GM19351 (cell line): ENCODE data around the gene MORC1.

ENCODE experiments used
- ATAC-seq: cut with Tn5 transposase; IDR thresholded peaks from one replicate; pipeline ENCODE4 v1.9.1; 2021; ENCODE audit warnings: mild to moderate bottlenecking, moderate library complexity; ENCODE audit not compliant: unreplicated experiment

The MORC1 gene

DNA sequence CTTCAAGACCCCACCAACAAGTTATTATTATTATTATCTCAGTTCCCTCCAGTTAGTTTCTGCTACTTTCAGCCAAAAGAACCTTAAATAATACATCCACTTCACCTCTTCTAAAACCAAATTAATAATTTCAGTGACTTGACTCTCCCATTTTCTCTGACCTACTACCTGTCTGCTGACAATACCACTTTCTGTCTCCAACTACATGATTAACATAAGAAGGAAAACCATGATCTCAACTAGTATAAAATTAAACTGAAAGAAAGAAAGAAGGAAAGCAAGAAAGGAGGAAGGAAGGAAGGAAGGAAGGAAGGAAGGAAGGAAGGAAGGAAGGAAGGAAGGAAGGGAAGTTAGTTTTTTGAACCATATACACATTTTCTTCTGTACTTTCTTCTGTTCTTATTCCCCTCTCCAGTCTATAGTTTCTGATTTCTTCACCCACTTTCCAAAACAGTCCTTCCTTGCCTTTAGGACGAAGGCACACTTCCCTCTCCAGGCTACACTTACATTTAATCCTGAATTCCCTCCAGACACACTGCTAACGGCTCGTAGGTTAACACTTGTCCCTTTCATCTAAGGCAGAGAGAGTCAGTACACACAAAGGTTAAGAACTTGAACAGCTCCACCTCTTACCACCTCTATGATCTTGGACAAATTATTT is 84.8 kb downstream of the MORC1 start:
- no peak for ATAC-seq

DNA sequence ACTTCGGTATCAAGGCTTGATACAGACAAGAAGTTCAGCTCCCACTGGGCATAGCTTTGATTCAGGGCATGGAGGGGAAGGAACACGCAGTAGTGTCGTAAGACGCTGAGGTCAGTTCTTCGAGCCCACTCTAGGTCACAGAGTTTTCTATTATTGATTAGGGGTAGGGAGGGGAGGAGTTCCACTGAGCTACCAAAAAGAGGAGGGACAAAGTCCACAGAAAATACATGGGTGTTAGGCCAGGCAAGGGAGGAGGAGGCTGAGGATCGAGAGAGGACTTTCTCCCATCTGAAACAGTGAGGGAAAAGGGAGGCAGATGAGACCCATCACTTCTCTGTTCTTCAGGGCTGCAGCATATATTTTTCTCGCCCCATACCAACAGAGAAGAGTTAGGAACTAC is 89.2 kb downstream of the MORC1 start:
- no peak for ATAC-seq

DNA sequence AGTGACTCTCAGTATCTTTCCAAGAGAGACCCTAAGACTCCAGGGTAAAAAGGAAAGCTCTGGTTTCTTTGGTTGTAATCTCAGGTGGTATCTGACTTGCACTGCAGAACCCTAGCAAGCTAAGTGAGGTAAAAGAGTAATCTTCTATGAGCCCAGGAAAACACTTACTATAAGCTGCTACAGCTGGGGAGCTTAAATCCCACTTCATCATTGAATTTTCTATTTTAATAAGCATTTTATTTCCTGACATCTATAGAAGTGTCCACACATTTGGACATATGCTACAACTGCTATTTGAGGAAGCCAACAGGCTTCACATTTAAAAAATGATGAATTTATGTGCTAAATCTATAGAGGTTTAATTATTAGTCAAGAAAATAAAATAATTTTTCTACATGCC is 91.1 kb downstream of the MORC1 start:
- no peak for ATAC-seq

DNA sequence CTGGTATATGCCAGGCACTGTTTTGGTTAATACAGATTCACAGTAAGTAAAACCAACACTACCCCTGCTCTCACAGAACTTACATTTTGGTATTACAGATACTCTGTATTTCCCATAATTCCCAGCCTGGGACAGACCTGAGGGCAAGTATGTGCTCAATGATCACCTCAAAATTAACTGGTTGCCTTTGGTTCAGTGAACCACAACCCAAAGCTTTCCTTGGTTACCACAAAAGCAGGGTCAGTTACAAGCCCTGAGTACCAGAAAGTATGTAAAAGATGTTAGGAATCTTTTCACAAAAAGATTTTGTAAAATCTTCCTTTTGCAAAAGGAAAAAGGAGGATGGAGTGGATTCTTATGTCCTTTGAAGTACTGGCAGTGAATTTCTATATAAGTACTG is 92.0 kb downstream of the MORC1 start:
- ATAC-seq: no peak

DNA sequence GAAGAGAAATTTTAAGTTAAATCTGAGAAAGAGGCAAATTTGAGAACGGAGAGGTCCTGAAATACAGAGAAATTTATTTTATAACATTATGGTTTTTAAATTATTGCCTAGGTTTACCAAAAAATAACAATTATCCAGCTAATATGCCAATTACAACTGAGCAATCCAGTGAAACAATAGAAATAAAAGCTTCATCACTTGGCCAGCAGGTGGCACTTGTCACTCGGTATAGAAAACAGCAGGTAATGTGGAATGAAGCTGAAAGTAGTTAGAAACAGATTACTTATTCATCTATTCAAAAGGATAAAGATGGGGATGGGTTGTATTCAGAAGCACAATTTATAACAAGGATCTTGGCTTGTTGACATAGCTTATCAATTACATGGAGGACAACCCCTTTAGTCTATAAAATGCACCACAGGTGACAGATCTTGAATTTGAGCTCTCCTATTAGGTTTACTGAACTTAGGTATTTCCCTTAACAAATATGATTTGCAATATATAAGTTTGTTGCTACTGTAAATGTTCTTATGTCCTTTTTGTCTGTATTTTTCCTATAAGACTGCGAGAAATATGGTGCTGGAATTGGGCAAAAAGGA is 94.2 kb downstream of the MORC1 start:
- peak; percentile 82 for ATAC-seq

DNA sequence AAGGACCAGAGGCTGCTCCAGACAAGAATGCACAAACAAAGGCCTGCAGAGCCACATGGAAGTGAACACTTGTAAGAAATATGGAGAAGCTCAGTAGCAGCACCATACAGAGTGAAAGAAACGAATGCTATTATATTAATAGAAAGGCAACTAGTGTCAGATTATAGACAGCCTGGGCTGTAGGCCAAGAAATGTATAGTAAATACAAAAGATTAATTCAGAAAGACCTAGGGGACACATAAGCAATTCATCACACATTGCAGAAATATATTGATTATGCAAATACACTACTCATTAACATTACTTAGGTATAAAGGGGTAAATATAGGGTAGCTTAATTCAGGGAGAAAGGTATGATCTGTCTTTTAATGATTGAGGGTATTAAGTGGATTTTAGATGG is 94.8 kb downstream of the MORC1 start:
- ATAC-seq: no peak

DNA sequence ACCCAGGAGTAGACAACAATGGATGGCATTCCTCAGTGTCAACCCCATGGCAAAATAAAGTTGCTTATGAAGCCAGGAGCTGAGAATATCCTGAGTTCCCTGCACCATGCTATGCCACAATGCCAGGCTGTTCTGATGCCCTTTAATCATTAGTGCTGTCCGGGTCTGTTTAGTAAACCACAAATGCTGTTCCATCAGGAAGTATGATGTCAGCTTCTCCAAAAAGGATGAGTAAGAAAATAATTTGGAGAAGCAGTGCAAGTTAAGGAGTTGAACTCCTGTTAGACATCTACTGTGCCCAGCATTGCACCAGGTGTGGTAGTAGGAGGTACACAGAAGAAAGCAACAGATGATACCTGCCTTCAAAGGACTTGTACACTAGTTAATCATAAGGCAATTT is 96.4 kb downstream of the MORC1 start:
- no peak for ATAC-seq

DNA sequence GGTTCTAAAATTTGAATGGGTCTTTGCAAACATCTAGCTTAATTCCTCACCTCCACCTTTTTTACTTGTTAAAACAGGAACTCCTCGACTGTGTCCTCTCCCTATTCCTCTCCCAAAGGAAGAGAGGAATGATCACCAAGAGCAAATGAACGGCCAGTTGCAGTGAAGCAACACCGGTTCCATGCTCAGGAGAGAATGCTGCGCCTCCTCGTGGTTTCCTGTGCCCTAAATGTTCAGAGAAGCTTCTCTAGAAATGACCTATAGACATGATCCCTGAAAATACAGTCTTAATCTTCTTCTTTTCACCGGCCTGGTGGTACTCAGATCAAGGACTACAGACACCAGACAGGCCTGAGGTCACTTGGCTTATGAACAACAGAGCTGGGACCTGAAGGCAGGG is 99.1 kb downstream of the MORC1 start:
- ATAC-seq: no peak

DNA sequence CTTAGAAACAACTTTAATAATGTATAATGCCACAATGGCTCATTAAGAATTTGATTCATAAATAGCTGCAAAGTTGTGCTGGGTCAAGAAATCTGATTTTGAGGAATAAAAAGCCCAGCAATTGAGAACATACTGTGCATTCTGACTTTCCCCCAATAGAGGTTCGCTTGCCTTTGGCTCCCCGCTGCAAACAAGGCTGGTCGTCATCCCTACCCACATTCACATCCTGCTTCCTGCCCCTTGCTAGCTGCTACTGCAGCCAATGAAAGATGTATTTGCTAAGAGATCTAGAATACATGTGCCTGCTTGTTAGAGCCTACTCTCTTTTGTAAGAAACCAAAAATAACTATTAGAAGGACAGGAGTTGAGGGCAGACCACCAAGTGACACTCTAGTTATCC is 112.5 kb downstream of the MORC1 start:
- ATAC-seq: no peak

DNA sequence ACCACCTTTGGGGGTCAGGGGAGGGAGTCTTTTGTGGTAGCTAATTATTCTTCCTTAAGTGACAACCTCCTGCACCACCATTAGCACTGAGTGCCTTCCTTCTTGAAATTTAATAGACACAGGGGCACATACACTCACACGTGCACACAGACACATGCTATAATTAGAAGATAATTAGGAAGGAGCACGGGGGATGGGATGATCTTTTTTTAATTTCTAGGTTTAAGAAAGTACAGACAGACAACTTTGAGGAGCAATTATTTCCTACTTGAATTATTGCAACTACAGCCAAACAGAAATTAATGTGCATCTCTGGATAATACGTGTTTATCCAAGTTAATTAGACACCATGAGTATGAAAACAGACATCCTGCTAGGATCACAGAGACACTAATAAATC is 119.5 kb downstream of the MORC1 start:
- ATAC-seq: no peak

DNA sequence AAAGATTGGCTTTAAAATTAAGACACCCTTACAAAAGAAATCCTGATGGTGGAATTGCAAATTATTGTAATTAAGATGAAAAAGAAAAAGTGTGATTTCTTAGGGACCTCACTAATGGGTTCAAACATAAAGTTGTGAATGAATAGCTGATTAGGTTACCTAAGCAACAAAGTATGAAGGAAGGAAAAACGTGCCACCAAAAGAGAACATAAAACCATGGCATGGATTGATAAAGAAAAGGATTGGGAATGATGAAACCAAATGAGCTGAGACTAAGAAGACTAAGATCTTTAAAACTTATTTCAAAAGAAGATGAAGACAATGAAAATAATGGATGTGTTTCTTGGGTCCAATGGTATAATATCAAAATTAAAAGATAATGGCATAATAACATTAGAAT is 132.1 kb downstream of the MORC1 start:
- ATAC-seq: no peak

DNA sequence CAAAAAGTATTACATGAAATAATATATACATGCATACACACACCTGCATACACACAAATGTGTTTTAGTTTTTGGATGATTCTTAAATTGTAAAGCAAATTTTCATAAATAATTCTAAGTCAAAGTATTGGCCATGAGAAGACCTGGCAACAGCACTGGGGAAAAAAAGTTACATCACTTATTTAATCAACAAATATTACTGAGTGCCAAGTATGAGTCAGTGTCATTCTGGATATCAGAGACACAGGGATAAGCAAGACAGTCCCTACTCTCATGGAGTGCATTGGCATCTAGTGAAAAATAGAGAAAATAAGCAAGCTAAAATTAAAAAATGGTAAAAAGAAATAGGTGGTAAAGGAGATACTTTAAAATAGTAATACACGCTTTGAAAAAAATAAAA is 134.9 kb downstream of the MORC1 start:
- no peak for ATAC-seq

DNA sequence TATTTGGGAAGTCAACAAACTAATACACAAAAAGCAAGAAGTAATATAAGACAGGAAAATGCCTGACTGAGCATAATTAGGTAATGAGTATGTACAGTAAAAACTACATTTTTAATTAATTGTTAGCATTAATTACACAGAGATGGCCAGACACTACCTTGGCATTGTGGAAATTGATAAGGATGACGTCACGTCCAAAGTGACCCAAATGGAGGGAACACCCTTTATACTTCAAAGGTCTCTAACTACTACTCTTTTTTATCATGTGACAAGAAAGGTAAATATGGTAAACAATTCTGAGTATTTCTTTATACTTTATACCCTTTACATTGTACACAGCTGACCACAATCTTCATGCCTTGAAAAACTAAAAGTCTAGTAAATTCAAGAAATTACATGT is 141.9 kb downstream of the MORC1 start:
- no peak for ATAC-seq

DNA sequence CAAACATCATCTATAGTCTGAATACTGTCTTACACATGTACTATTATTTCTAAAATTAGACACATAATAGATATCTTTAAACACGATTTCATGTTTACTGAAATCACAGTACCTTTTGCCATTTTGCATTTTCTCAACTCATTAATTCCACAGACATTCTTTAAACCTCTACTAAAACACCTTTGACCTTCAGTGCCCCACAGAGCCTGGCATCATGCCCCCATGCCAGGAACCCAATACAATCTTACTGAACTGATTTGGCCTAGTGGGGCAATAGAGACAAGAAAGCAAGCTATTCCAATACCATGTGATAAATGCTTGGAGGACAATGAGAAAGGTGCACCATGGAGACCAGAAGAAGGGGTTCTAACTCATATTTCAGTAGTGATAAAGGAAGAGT is 144.9 kb downstream of the MORC1 start:
- no peak for ATAC-seq

DNA sequence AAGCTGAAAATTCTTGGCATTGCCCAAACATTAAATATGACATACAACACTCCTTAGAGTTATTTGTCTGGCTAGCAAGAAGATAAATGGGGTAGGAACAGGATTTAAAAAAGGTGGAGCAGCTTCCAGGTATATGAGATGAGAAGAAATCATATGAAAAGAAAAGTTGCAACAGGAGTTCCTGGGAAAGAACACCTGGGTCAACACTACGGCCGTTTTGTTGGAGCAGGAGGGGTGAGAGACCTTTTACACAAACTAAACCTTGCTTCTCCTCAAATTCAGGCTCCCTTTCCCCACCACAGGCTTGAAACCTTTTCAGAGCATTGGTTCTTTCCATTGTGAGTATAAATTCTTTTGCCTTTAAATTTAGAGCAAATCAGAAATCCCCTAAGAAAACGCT is 145.5 kb downstream of the MORC1 start:
- no peak for ATAC-seq

DNA sequence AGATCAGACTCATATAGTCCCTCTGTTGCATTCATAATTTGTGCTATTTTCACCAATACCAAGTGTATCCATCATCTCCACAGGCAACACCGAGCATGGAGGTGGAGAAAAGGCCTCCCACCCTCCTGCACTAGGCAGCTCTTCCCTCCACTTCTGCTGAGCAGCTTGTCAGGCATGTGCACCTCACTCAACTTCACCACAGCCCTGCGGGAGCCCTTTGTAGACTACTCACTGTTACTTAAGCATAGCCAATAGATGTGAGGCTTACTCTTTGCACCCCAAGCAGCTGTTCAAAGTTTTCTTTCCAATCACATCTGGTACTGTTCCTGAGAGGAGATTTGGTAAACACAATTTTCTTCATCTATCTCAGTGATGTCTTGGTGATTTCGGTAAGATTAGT is 147.4 kb downstream of the MORC1 start:
- no peak for ATAC-seq

DNA sequence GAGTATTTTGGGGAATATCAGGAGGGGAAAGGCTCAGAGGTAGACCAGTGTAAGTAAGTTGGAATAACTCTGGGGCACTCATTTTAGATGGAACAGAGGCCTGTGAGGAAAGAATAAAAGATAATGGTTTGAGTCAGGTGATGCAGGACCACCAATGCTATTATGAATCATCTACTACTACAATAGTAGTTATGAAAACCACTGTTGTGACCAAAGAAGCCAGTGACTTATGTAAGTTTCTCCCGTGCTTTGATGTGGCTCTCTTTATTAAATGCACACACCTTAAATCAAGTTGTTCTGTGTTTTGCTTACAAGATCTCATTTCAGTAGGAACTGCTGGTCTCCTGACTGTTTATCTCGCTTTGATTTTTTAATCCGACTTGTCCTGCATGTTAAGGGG is 151.2 kb downstream of the MORC1 start:
- no peak for ATAC-seq

DNA sequence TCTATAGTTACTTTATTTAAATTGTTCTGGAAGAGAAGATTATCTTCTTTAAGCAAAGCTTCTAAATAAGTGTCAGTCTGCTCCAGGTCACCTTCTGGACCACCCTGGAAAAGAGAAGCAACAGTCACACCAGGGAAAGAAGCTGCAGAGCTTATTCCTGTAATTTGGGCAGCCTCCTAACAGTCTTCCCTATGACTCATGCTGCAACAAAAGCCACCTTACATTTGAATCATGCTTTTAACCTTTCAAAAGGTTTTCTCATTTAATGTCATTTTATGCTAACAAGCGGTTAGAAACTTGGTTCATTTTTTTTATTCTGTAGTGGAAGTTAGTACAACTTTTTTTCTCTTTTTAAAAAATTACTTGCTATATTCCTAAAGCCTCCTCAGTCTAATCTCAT is 158.9 kb downstream of the MORC1 start:
- no peak for ATAC-seq

DNA sequence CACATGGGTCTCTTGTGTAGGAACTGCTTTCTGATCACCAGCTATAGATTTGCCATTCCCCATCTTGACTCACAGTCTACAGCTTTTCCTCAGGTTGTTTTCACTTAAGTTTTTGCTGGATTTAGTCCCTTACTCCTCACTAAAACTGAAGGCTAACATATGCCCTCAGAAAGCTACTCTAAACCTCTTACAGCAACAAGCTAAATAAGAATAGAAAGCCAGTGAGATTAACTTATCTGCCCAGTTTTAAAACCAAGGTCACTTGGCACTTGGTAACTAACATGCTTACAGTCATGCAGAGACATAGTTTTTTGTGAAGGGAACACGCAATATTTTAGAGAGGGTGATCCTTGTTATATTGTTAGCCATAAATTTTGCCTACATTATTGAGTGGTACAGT is 164.2 kb downstream of the MORC1 start, which contains the start of gene GUCA1C:
Gene GUCA1C (minus strand): TSS at position 180 of the 400 bp plus-strand sequence. CDS start 117 bp downstream, at position 63.
- no peak for ATAC-seq

DNA sequence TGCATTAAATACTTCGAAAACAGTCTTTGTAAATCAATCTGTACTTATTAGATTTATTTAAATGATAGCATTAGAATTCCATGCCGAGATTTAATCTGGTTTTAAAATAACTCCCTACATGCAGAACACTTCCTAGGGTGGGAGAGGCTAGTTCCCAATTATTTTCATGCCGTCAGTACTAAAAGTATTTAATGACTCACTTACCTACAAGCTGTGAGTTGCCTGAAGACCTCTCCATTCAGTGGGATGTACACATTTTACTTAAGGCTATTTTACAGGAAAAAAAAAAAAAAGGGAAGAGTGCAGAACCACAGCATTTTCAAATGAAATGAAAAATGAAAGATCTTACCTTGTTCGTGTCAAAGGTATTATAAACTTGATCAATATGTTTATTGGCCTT is 164.7 kb downstream of the MORC1 start:
- ATAC-seq: no peak

DNA sequence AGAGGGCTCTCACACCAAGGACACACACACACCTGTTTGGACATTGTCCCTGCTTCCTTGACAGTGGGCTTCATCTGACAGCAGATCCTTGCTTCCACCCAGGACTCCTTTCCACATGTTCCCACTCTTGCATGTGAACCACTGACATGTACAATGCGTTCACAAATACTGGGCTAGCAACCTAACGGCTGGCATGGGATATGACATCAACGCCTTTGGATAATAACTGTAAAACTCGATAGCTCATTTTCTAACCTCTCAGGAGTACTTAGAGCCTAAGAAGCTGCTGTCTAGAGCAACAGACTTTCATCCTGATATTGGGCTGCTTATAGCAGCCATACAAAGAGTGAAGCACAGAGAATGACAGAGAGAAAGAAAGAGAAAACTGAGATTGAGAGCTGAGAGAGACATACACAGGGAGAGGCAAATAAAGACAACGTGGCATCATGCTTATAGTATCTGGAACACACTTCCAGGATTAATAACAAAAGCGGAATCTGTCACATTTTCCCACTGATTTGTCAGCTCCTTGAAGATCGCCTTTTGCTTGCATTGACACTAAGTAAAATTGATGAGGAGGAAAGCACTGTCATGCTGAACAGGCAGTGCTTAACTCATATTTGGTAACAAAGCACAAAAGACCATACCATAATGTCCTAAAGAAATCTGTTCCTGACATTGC is 166.0 kb downstream of the MORC1 start:
- no peak for ATAC-seq

DNA sequence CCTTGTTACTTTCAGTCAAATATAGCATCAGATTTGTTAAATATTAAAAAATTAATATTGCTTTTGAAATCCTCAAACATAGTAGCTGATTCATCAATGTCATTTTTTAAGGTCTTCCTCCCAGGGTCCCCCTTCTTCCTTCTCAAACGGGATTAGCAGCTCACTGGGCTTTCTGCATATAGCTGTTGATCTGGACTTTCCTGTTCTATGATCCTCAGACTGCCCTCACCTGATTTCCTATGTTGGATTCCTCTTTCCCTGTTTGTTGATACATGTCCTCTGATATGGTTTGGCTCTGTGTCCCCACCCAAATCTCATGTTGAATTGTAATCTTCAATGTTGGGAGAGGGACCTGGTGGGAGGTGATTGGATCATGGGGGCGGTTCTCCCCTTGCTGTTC is 170.1 kb downstream of the MORC1 start:
- ATAC-seq: no peak
